ENCODE data around the gene RPL23.

GRCh38 chr17:38864636-38865398 is 11.3 kb upstream of the RPL23 start:
- TF ChIP-seq CTCF (conservative IDR thresholded peaks at IDR 0.05; ENCODE audit: low read depth, low read length) (peak; percentile 48), EZH2 (IDR thresholded peaks at IDR 0.05; ENCODE audit: borderline replicate concordance, low read depth, low read length, poor library complexity, severe bottlenecking) (no peak)

Measured in A673 (cell line).